ENCODE measurements around the gene CBFB. TPM values are rescaled to one million over a fixed set of nuclear protein-coding genes. Genes with fewer than 3 reads are reported as not detected.

Gene CBFB
- total RNA-seq, 4 donors from 2014 or later, result 38.9 to 105 (median 96.5) TPM

- TF ChIP-seq, protein P1, sequence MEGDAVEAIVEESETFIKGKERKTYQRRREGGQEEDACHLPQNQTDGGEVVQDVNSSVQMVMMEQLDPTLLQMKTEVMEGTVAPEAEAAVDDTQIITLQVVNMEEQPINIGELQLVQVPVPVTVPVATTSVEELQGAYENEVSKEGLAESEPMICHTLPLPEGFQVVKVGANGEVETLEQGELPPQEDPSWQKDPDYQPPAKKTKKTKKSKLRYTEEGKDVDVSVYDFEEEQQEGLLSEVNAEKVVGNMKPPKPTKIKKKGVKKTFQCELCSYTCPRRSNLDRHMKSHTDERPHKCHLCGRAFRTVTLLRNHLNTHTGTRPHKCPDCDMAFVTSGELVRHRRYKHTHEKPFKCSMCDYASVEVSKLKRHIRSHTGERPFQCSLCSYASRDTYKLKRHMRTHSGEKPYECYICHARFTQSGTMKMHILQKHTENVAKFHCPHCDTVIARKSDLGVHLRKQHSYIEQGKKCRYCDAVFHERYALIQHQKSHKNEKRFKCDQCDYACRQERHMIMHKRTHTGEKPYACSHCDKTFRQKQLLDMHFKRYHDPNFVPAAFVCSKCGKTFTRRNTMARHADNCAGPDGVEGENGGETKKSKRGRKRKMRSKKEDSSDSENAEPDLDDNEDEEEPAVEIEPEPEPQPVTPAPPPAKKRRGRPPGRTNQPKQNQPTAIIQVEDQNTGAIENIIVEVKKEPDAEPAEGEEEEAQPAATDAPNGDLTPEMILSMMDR (IDR thresholded peaks at IDR 0.05 in 4 of 5, conservative IDR thresholded peaks at IDR 0.05 in 1 of 5), result no peak
- TF ChIP-seq POLR2A (IDR thresholded peaks at IDR 0.05), result no peak
- H3K9me3 ChIP-seq, result no peaks in the 10 kb centered on the region
- in situ Hi-C loops (cut with MboI; ENCODE audit: low sequenced_read_pairs in 4 of 4) (no loop called here), intact Hi-C loops (cut with DNase I; ENCODE audit: low total_unique reads) (no loop called here)
- peaks cover 0 to 36% of the 10 kb centered on the region in 2 donors for H3K36me3 ChIP-seq
- H3K4me1 ChIP-seq, result peaks cover 24 to 41% of the 10 kb centered on the region in 2 donors
- ATAC-seq, result no peak
- H3K4me3 ChIP-seq, result no peak overlapping the region
- H3K27ac ChIP-seq, result peak overlapping the region; percentile 57 to 80 (median 64)
- H3K27me3 ChIP-seq, result no peaks in the 10 kb centered on the region
- no peak for DNase-seq
Measured at GRCh38 chr16:67128887-67129286, 99.9 kb downstream of the CBFB start.

DNA sequence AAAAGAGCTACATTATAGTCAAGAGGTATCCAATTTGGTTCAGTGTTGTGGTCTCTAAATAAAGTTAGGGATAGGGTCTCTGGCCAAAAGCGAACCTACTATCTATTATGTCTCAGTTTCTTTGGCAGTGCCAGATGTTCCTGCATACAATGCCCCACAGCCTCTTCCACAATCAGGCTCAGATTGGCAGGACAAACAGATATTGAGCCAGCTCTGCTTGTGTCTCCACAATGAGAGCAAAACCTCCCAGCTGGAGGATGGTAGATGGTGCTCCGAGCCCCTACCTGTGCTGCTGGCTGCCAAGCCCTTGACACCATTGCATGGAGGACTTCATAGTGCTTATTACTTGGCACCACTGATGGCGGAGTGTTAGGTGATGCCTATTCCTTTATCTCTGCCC is 100.5 kb downstream of the CBFB start:
- Histone ChIP-seq H3K27me3 (no peaks in the 10 kb centered on the region), H3K4me1 (peaks cover 24 to 36% of the 10 kb centered on the region in 2 donors), H3K9me3 (no peaks in the 10 kb centered on the region), H3K27ac (peak overlapping the region in 2 of 4 donors; percentile 60 to 80), H3K4me3 (no peak overlapping the region), H3K36me3 (peaks cover 0 to 36% of the 10 kb centered on the region in 2 donors)
- in situ Hi-C loops (cut with MboI; ENCODE audit: low sequenced_read_pairs in 4 of 4) (no loop called here), intact Hi-C loops (cut with DNase I; ENCODE audit: low total_unique reads) (no loop called here)
- DNase-seq (no peak), ATAC-seq (no peak)
- TF ChIP-seq, protein P1 (IDR thresholded peaks at IDR 0.05 in 4 of 5, conservative IDR thresholded peaks at IDR 0.05 in 1 of 5), result no peak
- no peak for TF ChIP-seq POLR2A (IDR thresholded peaks at IDR 0.05)

GRCh38 chr16:67137605-67138004 is 108.7 kb downstream of the CBFB start:
- Histone ChIP-seq H3K27ac (no peak overlapping the region), H3K36me3 (peaks cover 0 to 94% of the 10 kb centered on the region in 2 donors), H3K4me1 (peaks cover 0 to 7% of the 10 kb centered on the region in 2 donors), H3K4me3 (no peak overlapping the region), H3K9me3 (no peaks in the 10 kb centered on the region), H3K27me3 (no peaks in the 10 kb centered on the region)
- in situ Hi-C loops (cut with MboI; ENCODE audit: low sequenced_read_pairs in 4 of 4) (no loop called here), intact Hi-C loops (cut with DNase I; ENCODE audit: low total_unique reads) (no loop called here)
- ATAC-seq, result no peak
- DNase-seq, result no peak
- TF ChIP-seq, protein P1 (IDR thresholded peaks at IDR 0.05 in 4 of 5, conservative IDR thresholded peaks at IDR 0.05 in 1 of 5), result no peak
- no peak for TF ChIP-seq POLR2A (IDR thresholded peaks at IDR 0.05)

DNA sequence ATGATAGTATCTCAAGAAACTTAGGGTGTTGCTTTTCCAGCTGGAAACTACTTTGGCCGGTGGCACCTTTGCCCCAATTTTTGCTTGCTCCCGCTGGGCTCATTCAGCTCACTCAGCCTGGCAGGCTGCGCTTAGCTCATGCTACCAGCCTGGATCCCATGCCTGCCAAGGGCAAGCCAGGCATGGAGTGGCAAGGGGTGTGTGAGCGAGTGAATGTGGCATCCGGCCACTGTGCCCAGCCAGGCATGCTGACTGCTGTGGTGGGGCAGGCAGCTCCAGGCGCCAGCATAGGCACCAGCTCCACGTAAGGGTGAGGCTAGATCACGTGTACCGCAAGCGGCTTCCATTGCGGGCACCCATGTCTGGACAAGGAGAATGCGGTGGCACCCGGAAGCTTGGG is 112.4 kb downstream of the CBFB start:
- peaks cover 0 to 95% of the 10 kb centered on the region in 2 donors for H3K36me3 ChIP-seq
- in situ Hi-C loops (cut with MboI; ENCODE audit: low sequenced_read_pairs in 4 of 4) (no loop called here), intact Hi-C loops (cut with DNase I; ENCODE audit: low total_unique reads) (loop anchor here (5.0 kb wide), 1 partner anchor 59 kb away; no protein-coding TSS in a partner anchor)
- TF ChIP-seq POLR2A (IDR thresholded peaks at IDR 0.05), result no peak
- TF ChIP-seq, protein P1 (IDR thresholded peaks at IDR 0.05 in 4 of 5, conservative IDR thresholded peaks at IDR 0.05 in 1 of 5), result no peak
- peaks cover 0 to 7% of the 10 kb centered on the region in 2 donors for H3K4me1 ChIP-seq
- H3K27me3 ChIP-seq, result no peaks in the 10 kb centered on the region
- peak; percentile 20 to 29 for ATAC-seq
- peak in 1 of 2 donors; percentile 65 for DNase-seq
- no peaks in the 10 kb centered on the region for H3K9me3 ChIP-seq
- H3K4me3 ChIP-seq, result no peak overlapping the region
- H3K27ac ChIP-seq, result peak overlapping the region; percentile 12 to 50 (median 32)

GRCh38 chr16:67142342-67142741 is 113.4 kb downstream of the CBFB start:
- ATAC-seq, result no peak
- no peaks in the 10 kb centered on the region for H3K9me3 ChIP-seq
- intact Hi-C loops (cut with DNase I; ENCODE audit: low total_unique reads), result loop anchor here (5.0 kb wide), 1 partner anchor 60 kb away; no protein-coding TSS in a partner anchor

More at GRCh38 chr16:67142342-67142741, 113.4 kb downstream of the CBFB start:
- no peak for DNase-seq
- Histone ChIP-seq H3K36me3 (peaks cover 0 to 95% of the 10 kb centered on the region in 2 donors), H3K4me1 (peaks cover 0 to 7% of the 10 kb centered on the region in 2 donors), H3K27me3 (no peaks in the 10 kb centered on the region), H3K4me3 (no peak overlapping the region), H3K27ac (no peak overlapping the region)
- no peak for TF ChIP-seq POLR2A (IDR thresholded peaks at IDR 0.05)
- TF ChIP-seq, protein P1 (IDR thresholded peaks at IDR 0.05 in 4 of 5, conservative IDR thresholded peaks at IDR 0.05 in 1 of 5), result no peak
- in situ Hi-C loops (cut with MboI; ENCODE audit: low sequenced_read_pairs in 4 of 4), result no loop called here
